ENCODE data around the gene KCNJ9. TPM values are rescaled to one million over a fixed set of nuclear protein-coding genes. Genes with fewer than 3 reads are reported as not detected.

Gene KCNJ9
- total RNA-seq, 1 experiment from 2014 or later: not detected

DNA sequence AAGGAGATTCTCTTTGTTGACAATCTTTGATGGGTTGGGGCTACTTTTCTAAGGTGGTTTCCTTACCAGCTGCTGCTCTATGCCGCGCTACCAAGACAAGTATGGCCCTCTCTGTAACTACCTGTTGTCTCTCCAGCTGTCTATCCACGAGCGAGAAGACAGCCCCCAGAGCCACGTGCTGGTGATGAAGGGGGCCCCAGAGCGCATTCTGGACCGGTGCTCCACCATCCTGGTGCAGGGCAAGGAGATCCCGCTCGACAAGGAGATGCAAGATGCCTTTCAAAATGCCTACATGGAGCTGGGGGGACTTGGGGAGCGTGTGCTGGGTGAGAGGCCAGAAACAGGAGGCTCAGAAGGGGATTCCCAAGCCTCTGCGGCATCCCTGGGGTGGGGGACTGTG is 48.6 kb downstream of the KCNJ9 start:
- Mint-ChIP-seq H3K4me3 (ENCODE audit: low read depth, unreplicated experiment) (no peak overlapping the region), H3K9me3 (ENCODE audit: low read depth, unreplicated experiment) (no peaks in the 10 kb centered on the region), H3K27me3 (ENCODE audit: unreplicated experiment) (peaks cover 75% of the 10 kb centered on the region), H3K27ac (ENCODE audit: unreplicated experiment) (no peak overlapping the region), H3K36me3 (ENCODE audit: insufficient read depth, unreplicated experiment) (peaks cover under 1% of the 10 kb centered on the region), H3K4me1 (ENCODE audit: low read depth, unreplicated experiment) (peaks cover 2% of the 10 kb centered on the region)
- TF ChIP-seq, protein P1, sequence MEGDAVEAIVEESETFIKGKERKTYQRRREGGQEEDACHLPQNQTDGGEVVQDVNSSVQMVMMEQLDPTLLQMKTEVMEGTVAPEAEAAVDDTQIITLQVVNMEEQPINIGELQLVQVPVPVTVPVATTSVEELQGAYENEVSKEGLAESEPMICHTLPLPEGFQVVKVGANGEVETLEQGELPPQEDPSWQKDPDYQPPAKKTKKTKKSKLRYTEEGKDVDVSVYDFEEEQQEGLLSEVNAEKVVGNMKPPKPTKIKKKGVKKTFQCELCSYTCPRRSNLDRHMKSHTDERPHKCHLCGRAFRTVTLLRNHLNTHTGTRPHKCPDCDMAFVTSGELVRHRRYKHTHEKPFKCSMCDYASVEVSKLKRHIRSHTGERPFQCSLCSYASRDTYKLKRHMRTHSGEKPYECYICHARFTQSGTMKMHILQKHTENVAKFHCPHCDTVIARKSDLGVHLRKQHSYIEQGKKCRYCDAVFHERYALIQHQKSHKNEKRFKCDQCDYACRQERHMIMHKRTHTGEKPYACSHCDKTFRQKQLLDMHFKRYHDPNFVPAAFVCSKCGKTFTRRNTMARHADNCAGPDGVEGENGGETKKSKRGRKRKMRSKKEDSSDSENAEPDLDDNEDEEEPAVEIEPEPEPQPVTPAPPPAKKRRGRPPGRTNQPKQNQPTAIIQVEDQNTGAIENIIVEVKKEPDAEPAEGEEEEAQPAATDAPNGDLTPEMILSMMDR (IDR thresholded peaks at IDR 0.05; ENCODE audit: unreplicated experiment): no peak
- no TSS peak for BruUV-seq (replicated peaks)
- CTCF ChIA-PET: no interaction called here
- intact Hi-C loops (cut with micrococcal nuclease; ENCODE audit: unreplicated experiment): no loop called here
- DNase-seq: no peak

DNA sequence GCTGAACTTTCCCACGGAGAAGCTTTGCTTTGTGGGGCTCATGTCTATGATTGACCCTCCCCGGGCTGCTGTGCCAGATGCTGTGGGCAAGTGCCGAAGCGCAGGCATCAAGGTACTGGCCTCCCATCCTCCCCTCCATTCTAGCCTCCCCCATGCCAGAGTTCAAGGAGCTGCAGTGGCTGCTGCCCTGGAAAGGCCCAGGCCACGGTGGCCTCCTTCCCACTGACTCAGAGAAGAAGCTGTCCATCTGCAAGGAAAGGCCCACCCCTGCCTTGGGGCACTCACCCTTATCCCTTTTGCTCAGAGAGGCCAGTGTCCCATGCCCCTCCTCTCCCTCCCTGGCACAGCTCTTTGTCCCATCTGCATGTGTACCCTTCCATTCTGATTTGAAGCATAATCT is 49.1 kb downstream of the KCNJ9 start:
- Mint-ChIP-seq H3K36me3 (ENCODE audit: insufficient read depth, unreplicated experiment) (no peaks in the 10 kb centered on the region), H3K27me3 (ENCODE audit: unreplicated experiment) (peaks cover 80% of the 10 kb centered on the region), H3K4me1 (ENCODE audit: low read depth, unreplicated experiment) (no peaks in the 10 kb centered on the region), H3K4me3 (ENCODE audit: low read depth, unreplicated experiment) (no peak overlapping the region), H3K27ac (ENCODE audit: unreplicated experiment) (no peak overlapping the region), H3K9me3 (ENCODE audit: low read depth, unreplicated experiment) (no peaks in the 10 kb centered on the region)
- DNase-seq: no peak
- intact Hi-C loops (cut with micrococcal nuclease; ENCODE audit: unreplicated experiment): no loop called here
- BruUV-seq (replicated peaks): no TSS peak
- TF ChIP-seq, protein P1 (IDR thresholded peaks at IDR 0.05; ENCODE audit: unreplicated experiment): no peak
- CTCF ChIA-PET: no interaction called here

GRCh38 chr1:160130939-160131338 is 49.6 kb downstream of the KCNJ9 start:
- intact Hi-C loops (cut with micrococcal nuclease; ENCODE audit: unreplicated experiment): no loop called here
- Mint-ChIP-seq H3K27me3 (ENCODE audit: unreplicated experiment) (peaks cover 84% of the 10 kb centered on the region), H3K4me3 (ENCODE audit: low read depth, unreplicated experiment) (no peak overlapping the region), H3K36me3 (ENCODE audit: insufficient read depth, unreplicated experiment) (no peaks in the 10 kb centered on the region), H3K4me1 (ENCODE audit: low read depth, unreplicated experiment) (no peaks in the 10 kb centered on the region), H3K9me3 (ENCODE audit: low read depth, unreplicated experiment) (no peaks in the 10 kb centered on the region), H3K27ac (ENCODE audit: unreplicated experiment) (no peak overlapping the region)
- TF ChIP-seq, protein P1 (IDR thresholded peaks at IDR 0.05; ENCODE audit: unreplicated experiment): no peak
- no TSS peak for BruUV-seq (replicated peaks)
- CTCF ChIA-PET: interaction anchor here (0.6 kb wide), 1 partner anchor 15 kb away, joined by 3 read pairs; no protein-coding TSS in a partner anchor
- DNase-seq: no peak

GRCh38 chr1:160131803-160132565 is 50.6 kb downstream of the KCNJ9 start:
- no TSS peak for BruUV-seq (replicated peaks)
- no peaks in the 10 kb centered on the region for H3K36me3 Mint-ChIP-seq (ENCODE audit: insufficient read depth, unreplicated experiment)

More at GRCh38 chr1:160131803-160132565, 50.6 kb downstream of the KCNJ9 start:
- Mint-ChIP-seq H3K4me1 (ENCODE audit: low read depth, unreplicated experiment) (no peaks in the 10 kb centered on the region), H3K27ac (ENCODE audit: unreplicated experiment) (no peak overlapping the region), H3K27me3 (ENCODE audit: unreplicated experiment) (peaks cover 95% of the 10 kb centered on the region), H3K9me3 (ENCODE audit: low read depth, unreplicated experiment) (no peaks in the 10 kb centered on the region), H3K4me3 (ENCODE audit: low read depth, unreplicated experiment) (no peak overlapping the region)
- CTCF ChIA-PET: no interaction called here
- TF ChIP-seq, protein P1 (IDR thresholded peaks at IDR 0.05; ENCODE audit: unreplicated experiment): no peak
- DNase-seq: no peak
- intact Hi-C loops (cut with micrococcal nuclease; ENCODE audit: unreplicated experiment): no loop called here

Data from Calu3 (cell line).